GM21723 (cell line): ENCODE results near the gene RSL1D1.
"Not testable (repeated sequence)": the region's sequence is repeated elsewhere in the genome, so short reads cannot be mapped to it uniquely, and the experiment has no call there.

Source experiments
- ATAC-seq: cut with Tn5 transposase; IDR thresholded peaks from one replicate; pipeline ENCODE4 v1.9.1; 2021; ENCODE audit warnings: mild to moderate bottlenecking, moderate library complexity; ENCODE audit not compliant: unreplicated experiment

The RSL1D1 gene

DNA sequence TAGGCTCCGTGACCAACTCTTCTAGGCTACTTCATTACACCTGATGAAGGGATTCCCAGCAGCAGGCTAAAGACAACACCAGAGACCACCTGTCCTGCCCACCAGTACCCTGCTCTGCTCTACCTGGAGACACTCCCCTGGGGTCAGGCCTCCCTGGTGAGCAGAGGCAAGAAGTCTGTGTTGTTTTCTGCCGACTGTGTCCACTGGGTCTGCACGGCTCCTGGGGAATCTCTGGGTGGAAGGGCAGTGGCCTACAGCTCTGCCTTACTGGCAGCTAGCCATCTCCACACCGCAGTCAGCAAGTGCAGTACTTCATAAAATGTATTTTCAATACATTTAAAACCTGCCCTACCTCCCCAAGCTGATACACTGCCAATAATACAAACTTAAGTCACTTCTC is 6.8 kb downstream of the RSL1D1 start:
- ATAC-seq = no peak

- ATAC-seq = no peak
These were observed 7.5 kb downstream of the RSL1D1 start for GRCh38 chr16:11843861-11844260.

- ATAC-seq = no peak
These were observed 8.1 kb downstream of the RSL1D1 start for GRCh38 chr16:11843206-11843605.

GRCh38 chr16:11841026-11841425 is 10.3 kb downstream of the RSL1D1 start:
- ATAC-seq = no peak

- no peak for ATAC-seq
These were observed 14.6 kb downstream of the RSL1D1 start for GRCh38 chr16:11836650-11837244.

DNA sequence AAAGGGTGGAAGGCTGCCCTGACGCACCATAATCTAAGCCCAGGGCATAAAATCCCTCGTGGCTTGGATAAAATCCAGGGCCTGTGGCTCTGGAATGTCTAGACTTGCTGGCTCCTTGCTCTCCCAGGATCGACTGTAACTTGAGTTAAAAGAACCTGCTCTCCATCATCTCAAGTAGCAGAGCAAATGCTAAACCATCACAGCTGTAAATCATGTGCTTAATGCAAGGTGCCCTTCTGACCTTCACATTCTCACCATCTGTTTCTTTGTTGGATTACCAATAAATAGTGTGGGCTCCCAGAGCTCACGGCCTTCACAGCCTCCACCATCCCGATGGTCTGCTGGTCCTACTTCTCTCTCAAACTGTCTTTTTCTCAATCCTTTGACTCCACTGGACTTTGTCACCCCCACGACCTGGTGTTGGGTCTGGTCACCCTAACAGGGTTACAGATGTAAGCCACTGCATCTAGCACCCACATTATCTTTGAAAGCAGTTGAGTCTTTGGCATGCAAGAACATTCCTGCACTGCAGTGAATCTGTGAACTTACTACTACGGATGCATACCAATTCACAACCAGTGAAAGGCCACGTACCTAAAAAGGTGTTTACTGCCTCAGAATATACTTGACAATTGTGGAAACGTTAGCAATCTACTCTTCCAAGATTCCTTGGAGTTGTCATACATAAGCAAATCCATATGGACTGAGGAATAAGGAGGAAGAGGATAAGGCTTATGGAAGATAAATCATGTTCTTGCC is 15.3 kb downstream of the RSL1D1 start:
- no peak for ATAC-seq

- no peak for ATAC-seq
These were observed 16.0 kb downstream of the RSL1D1 start for GRCh38 chr16:11835309-11835708.

DNA sequence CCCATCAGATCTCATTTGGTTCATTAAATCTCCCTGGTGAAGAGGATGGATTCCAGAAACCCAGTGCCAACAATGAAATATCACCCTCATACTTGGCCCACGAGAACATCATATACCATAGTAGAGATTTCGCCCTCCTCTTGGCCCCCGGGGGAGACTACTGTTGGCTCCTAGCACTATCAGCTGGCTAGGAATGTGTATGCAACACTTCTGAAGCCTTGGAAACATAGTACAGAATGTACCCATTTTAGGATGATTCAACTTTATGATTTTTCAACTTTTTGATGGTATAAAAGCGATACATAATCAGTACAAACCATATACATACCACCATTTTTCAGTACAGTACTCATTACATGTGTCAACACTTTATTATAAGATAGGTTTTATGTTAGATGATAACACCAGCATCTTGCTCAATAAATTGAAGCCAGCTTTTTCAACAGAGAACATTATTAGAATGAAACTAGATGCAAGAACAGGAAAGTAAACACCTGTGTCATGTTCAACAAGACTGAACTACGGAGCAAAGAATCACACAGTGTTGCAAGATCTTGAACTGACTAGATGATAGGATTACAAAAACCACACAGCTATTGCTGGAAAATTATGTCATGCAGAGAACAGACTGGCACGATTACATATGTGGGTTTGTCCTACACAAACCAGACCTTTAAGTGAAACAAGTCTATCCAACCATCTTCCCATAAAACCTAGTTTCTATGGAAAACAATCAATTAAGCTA is 17.2 kb downstream of the RSL1D1 start:
- ATAC-seq = no peak

DNA sequence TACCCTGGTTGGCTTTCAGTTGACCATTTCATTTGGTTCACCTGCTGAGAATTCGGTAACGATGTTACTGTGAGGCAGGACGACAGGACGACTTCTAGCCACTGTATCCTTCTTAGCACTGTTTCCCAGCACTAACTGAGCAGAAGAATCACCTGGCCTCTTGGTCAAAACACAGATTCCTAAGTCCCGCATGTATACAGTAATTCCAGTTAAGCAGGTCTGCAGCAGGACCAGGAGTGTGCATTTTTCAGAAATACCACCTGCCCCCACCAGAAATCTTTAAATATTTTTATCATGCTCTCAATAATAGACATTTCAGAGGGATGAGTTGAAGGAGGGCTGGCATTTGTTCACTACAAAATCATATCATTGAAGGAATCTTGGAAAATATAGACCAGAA is 22.6 kb downstream of the RSL1D1 start:
- ATAC-seq = no peak

DNA sequence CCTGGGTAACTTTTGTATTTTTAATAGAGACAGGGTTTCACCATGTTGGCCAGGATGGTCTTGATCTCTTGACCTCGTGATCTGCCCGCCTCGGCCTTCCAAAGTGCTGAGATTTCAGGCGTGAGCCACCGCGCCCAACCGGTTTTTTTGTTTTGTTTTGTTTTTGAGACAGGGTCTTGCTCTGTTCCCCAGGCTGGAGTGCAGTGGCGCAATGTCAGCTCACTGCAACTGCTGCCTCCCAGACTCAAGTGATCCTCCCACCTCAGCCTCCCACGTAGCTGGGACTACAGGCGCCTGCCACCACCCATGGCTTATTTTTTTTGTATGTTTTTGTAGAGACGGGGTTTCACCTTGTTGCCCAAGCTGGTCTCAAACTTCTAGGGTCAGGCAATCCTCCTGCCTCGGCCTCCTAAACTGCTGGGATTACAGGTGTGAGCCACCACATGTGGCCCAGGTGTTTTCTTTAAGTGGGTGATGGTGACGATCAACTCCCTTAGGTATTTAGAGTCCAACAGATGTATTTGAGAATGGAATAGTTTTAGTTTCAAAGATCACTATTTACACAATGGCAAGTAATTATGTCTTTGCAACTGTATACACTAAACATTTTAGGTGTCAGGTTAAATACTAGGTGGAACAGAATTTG is 25.7 kb downstream of the RSL1D1 start:
- not testable (repeated sequence) for ATAC-seq

DNA sequence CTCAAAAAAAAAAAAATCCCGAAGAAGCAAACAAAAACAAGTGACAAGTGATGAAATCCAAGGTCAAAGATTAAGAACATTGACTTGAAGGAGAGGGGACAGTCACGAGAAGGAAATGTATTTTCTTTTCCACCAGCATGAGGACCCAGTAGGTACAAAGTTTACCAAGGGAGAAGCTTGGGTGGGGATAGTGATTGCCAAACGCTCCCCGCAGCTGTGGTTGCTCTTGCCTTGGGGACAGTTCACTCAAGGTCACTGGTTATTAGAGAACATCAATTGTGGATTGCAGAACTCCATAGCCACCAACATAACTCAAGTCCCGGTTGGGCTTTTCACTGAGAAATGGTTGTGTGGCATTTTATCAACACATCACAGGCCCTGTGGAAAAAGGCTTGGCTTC is 27.0 kb downstream of the RSL1D1 start:
- ATAC-seq = no peak

DNA sequence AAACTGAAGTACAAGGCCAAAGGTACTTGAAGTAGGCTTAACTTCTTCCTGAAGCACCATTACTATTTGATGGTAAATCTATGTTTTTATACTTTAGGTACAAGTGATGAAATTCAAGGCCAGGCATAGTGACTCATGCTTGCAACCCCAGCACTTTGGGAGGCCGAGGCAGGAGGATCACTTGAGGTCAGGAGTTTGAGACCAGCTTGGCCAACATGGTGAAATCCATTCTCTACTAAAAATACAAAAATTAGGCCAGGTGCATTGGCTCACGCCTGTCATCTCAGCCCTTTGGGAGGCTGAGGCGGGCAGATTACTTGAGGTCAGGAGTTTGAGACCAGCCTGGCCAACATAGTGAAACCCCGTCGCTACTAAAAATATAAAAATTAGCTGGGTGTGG is 27.7 kb downstream of the RSL1D1 start:
- not testable (repeated sequence) for ATAC-seq

DNA sequence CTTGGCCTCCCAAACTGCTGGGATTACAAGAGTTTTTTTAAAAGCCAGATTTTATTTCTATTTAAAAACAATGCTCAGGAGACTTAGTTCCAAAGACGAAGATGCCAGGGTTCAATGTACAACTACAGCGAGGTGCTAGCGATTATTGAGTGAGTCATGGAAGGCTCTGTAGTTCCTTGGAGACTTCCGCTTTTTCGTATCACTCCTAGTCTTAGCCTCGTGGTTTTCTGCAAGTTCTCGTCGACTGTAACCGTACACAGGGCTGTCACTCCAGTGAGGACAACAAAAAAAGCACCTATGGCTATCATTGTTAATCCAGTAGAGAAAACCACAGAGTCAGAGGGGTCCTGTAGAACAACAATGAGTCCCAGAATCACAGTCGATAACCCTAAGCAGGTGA is 31.5 kb downstream of the RSL1D1 start:
- no peak for ATAC-seq

DNA sequence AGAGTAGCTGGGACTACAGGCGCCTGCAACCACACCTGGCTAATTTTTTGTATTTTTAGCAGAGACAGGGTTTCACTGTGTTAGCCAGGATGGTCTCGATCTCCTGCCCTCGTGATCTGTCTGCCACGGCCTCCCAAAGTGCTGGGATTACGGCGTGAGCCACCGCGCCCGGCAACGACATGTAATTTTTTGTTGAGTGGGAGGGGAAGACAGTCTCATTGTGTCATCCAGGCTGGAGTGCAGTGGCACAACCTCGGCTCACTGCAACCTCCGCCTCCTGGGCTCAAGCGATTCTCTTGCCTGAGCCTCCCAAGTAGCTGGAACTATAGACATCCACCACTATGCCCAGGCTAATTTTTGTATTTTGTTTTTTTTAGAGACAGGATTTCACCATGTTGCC is 32.4 kb downstream of the RSL1D1 start:
- not testable (repeated sequence) for ATAC-seq

GRCh38 chr16:11816123-11816522 is 35.2 kb downstream of the RSL1D1 start:
- ATAC-seq = no peak

DNA sequence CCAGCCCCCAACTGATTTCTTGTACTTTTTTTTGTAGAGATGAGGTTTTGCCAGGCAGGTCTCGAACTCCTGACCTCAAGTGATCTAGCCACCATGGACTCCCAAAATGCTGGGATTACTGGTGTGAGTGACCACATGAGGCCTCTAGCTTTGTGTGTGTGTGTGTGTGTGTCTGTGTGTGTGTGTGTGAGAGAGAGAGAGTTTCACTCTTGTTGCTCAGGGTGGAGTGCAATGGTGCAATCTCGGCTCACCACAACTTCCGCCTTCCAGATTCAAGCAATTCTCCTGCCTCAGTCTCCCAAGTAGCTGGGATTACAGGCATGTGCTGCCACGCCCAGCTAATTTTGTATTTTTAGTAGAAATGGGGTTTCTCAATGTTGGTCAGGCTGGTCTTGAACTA is 36.5 kb downstream of the RSL1D1 start:
- not testable (repeated sequence) for ATAC-seq

GRCh38 chr16:11806721-11807120 is 44.6 kb downstream of the RSL1D1 start:
- ATAC-seq = no peak

DNA sequence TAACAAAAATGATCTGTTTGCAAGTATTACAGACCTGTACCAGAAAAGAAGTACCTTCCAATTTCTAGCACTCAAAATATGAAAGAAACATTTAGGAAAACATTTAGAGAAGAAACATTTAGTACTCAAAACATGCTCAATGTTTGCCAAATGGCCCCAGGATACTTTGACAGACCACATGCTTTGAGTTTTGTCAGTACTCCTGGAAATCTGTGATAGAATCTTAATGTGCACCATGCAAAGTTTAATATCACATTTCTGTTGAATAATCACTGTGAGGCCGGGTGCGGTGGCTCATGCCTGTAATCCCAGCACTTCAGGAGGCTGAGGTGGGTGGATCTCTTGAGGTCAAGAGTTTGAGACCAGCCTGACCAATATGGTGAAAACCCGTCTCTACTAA is 45.8 kb downstream of the RSL1D1 start:
- ATAC-seq = no peak

GRCh38 chr16:11801481-11802021 is 49.8 kb downstream of the RSL1D1 start:
- no peak for ATAC-seq

- no peak for ATAC-seq
These were observed 51.0 kb downstream of the RSL1D1 start for GRCh38 chr16:11800382-11800718.
